Measurements from ENCODE around the gene TOM1.
A peak's percentile ranks its signal among the peaks of the same experiment; 100 is the strongest.
"Not testable (repeated sequence)": the region's sequence is repeated elsewhere in the genome, so short reads cannot be mapped to it uniquely, and the experiment has no call there.

TOM1 gene

GRCh38 chr22:35352214-35353111 lies 52.8 kb downstream of the TOM1 start:
- intact Hi-C loops (cut with DNase I): no loop called here
- peak in 39 of 42 donors; percentile 21 to 85 (median 60) for DNase-seq

- intact Hi-C loops (cut with DNase I): no loop called here
- peak in 23 of 42 donors; percentile 14 to 65 (median 44) for DNase-seq
Observed at GRCh38 chr22:35353318-35353717, 53.6 kb downstream of the TOM1 start.

GRCh38 chr22:35354068-35354467 lies 54.4 kb downstream of the TOM1 start:
- intact Hi-C loops (cut with DNase I): no loop called here

DNA sequence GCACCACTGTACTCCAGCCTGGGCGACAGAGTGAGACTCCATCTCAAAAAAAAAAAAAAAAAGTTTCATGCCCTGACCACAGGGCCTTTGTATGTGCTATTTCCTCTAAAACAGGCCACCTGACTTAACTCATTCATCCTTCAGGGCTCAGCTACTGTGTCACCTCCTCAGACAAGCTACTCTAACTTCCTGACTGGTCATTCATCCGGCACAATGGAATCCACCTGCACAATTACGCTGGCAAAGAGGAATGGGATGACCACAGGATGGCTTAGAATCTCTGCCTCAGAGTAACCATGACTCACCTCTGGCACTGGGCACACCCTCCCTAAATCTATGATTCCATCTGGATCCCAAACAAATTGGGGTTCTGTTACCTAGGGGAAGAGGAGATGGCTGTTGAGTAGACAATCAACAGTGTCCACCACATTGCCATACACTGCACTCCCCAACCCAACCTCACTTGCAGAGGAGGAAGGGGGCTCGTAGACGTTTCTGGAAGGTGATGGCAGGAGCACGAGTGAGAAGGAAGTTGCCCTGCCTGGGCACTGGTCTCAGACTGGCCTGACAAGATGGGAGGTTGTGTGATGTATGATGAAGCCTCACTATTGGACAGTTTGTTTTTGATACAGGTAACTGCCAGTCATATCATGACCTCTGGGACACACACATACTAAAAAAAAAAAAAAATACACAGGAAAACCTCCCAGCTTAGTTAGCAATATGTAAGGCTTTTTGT lies 58.4 kb downstream of the TOM1 start:
- intact Hi-C loops (cut with DNase I): no loop called here
- DNase-seq: no peak

More at GRCh38 chr22:35354068-35354467, 54.4 kb downstream of the TOM1 start:
- DNase-seq: no peak

DNA sequence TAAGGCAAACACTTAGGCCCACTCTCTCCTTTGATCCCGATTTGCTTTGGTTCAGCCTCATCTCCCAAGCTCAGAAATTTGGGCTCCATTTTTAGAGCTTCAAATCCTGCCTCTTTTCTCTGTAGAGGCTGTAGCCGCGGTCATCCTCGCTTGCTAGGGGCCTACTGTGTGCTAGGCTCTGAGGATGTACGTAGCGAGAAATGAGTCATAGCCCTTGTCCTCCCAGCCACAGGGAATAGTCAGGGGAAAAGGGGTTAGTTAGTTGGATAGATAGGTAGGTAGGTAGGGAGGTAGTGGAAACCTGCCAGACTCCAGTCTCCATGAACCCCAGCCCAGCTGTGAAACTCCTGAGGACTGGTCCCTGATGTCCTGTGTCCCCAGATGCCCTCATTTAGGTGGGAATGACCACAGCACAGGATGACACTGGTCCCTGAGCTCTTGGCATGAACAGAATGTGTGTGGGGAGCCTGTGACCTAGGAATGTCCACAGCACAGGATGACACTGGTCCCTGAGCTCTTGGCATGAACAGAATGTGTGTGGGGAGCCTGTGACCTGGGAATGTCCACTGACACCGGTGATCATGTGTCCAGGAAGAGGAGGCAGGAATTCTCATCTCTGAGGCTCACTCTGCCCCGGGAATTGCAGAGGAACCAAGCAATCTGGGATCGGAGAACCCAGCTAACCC lies 59.8 kb downstream of the TOM1 start:
- intact Hi-C loops (cut with DNase I): no loop called here
- DNase-seq: no peak

DNA sequence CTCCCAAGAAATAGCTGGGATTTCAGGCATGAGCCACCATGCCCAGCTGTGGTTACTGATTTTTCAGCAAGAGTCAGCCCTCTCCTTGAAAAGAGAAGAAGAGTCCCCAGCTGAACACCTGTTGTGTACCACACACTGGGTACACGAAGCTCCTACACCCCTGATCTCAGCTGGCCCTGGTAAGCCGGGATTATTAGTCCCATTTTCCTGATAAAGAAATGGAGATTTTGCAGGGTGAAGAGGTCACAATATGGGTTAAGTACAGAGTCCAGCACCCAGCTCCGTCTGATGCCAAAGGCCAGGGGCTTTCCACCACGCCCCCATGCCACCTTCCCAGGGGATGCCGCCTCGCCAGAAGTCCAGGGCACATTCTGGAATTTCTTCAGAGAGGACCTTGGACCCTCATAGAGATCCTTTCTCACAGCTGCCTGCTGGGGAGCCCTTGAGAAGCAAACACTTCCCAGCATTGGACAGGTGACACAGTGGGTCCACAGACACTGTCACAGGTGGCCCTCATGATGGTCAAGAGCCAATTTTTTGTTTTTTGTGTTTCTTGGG lies 61.4 kb downstream of the TOM1 start:
- intact Hi-C loops (cut with DNase I): no loop called here
- DNase-seq: no peak

- intact Hi-C loops (cut with DNase I): no loop called here
- no peak for DNase-seq
Observed at GRCh38 chr22:35363566-35364086, 63.9 kb downstream of the TOM1 start.

GRCh38 chr22:35364230-35364629 lies 64.5 kb downstream of the TOM1 start:
- intact Hi-C loops (cut with DNase I): not testable (repeated sequence)

DNA sequence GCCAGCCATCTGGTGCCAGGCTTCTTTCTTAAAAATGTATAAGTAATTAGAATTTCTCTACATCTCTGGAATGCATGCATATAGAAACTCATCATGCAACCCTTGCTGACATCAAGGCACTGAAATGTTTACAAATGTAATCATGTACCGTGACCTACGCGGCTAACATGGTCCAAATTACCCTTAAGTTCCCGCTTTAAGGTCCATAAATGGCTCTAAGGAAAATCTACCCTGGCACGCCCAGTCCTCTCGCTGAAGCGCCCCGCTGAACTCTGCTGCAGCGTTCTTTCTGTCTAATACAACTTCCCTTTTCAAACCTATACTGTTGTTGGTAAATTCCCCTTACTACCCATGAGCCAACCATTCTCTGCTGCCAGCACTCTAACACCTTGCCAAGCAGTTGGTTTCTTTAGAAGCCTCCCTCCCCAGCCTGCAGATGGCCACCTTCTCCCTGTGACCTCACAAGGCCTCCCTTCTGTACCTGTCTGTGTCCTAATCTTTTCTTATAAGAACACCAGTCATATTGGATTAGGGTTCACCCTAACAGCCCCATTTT lies 67.7 kb downstream of the TOM1 start:
- DNase-seq: peak in 2 of 42 donors; percentile 19 to 22
- intact Hi-C loops (cut with DNase I): no loop called here

More at GRCh38 chr22:35364230-35364629, 64.5 kb downstream of the TOM1 start:
- DNase-seq: not testable (repeated sequence)

GRCh38 chr22:35368386-35368785 lies 68.7 kb downstream of the TOM1 start:
- DNase-seq: no peak
- intact Hi-C loops (cut with DNase I): no loop called here

- no peak for DNase-seq
- intact Hi-C loops (cut with DNase I): no loop called here
Observed at GRCh38 chr22:35369996-35370395, 70.3 kb downstream of the TOM1 start.

- intact Hi-C loops (cut with DNase I): no loop called here
- DNase-seq: no peak
Observed at GRCh38 chr22:35373781-35374180, 74.1 kb downstream of the TOM1 start.

DNA sequence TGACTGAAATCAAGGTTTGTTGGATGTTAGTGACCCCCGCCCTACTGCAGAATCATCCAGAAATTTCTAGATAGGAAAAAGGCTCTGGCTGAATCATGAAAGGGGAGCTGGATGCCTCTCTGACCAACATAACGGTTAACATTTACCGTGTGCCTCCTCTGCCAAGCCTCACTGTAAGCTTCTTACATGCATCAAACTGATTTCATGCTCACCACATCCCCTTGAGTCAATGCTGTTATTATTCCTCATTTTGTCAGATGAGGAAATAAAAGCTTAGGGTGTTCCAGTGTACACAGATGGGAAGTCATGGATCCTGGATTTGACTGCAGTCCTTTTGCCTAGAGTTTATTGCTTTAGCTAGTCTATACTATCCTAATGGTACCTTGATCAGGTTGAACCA lies 75.3 kb downstream of the TOM1 start:
- DNase-seq: no peak
- intact Hi-C loops (cut with DNase I): no loop called here

- intact Hi-C loops (cut with DNase I): no loop called here
- DNase-seq: no peak
Observed at GRCh38 chr22:35375526-35375925, 75.8 kb downstream of the TOM1 start.

- peak; percentile 58 to 92 (median 84) for DNase-seq
- intact Hi-C loops (cut with DNase I): no loop called here
Observed at GRCh38 chr22:35376728-35377472, 77.2 kb downstream of the TOM1 start.

- peak in 3 of 42 donors; percentile 29 to 31 (median 30) for DNase-seq
- intact Hi-C loops (cut with DNase I): no loop called here
Observed at GRCh38 chr22:35377735-35378134, 78.0 kb downstream of the TOM1 start.

- DNase-seq: no peak
- intact Hi-C loops (cut with DNase I): no loop called here
Observed at GRCh38 chr22:35378621-35379020, 78.9 kb downstream of the TOM1 start.

All from head of caudate nucleus (tissue), 42 donors.